Stimulated activated memory B cell treated with anti-CD40 and anti-IgM and Interleukin-4, amounts not matched to agents 10 μg/mL and 1 μg/mL and 100 μg/mL, for 72 hours (primary cell): Measurements from ENCODE around the gene SLC16A3.

ENCODE experiments used
- ATAC-seq: fragments of 150-1000 bp; cut with Tn5 transposase; 2 replicates; pipeline ENCODE4 v1.10.0; 2021
- H3K27ac Mint-ChIP-seq: one replicate; pipeline ENCODE4 v1.8.0; 2022; ENCODE audit warnings: mild to moderate bottlenecking, mixed read lengths
- H3K27me3 Mint-ChIP-seq: one replicate; pipeline ENCODE4 v1.8.0; 2022; ENCODE audit warnings: mixed read lengths
- H3K36me3 Mint-ChIP-seq: one replicate; pipeline ENCODE4 v1.8.0; 2022; ENCODE audit warnings: mixed read lengths
- H3K4me1 Mint-ChIP-seq: one replicate; pipeline ENCODE4 v1.8.0; 2022; ENCODE audit warnings: mixed read lengths
- H3K4me3 Mint-ChIP-seq: one replicate; pipeline ENCODE4 v1.8.0; 2022; ENCODE audit warnings: mild to moderate bottlenecking, moderate library complexity, mixed read lengths
- H3K9me3 Mint-ChIP-seq: one replicate; pipeline ENCODE4 v1.8.0; 2022; ENCODE audit warnings: mixed read lengths

The SLC16A3 gene

DNA sequence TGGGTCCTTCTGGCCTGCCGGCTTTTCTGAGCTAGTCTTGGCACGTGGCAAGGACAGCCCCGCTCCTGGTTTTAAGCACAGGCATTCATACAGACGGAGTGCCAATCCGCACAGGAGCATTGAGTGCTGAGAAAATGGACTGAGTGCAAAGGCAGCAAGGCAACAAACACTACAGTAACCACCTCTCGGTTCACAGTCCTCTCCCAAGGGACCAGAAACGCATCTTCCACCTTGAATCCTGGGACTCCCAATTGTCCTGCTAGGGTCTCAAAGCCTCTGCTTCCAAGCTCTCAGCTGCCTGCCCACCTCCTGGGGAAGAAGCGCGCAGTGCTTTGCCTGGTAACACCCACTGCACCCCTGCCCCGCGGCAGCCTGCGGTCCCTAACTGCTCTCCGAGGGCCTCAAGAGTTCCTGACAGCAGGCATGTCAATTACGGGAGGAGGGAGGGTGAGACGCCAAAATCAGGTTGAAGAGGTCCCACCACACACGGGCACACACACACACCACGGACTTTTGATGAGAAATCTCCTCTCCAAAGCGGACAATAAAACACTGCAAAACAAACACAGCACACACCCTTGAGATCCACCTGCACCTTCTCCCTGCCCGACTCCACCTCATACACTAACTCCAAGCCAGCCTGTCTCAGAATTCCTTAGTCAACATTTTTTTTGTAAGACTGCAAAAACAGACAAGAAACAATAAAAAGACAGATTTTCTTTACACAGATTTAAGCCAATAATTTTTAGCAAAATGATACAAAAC lies 15.0 kb downstream of the SLC16A3 start:
- no peak overlapping the region for H3K4me3 Mint-ChIP-seq
- H3K27me3 Mint-ChIP-seq = no peaks in the 10 kb centered on the region
- H3K4me1 Mint-ChIP-seq = peaks cover 74% of the 10 kb centered on the region
- H3K9me3 Mint-ChIP-seq = no peaks in the 10 kb centered on the region
- ATAC-seq = no peak
- H3K36me3 Mint-ChIP-seq = peaks cover 52% of the 10 kb centered on the region
- H3K27ac Mint-ChIP-seq = peak overlapping the region; percentile 26

DNA sequence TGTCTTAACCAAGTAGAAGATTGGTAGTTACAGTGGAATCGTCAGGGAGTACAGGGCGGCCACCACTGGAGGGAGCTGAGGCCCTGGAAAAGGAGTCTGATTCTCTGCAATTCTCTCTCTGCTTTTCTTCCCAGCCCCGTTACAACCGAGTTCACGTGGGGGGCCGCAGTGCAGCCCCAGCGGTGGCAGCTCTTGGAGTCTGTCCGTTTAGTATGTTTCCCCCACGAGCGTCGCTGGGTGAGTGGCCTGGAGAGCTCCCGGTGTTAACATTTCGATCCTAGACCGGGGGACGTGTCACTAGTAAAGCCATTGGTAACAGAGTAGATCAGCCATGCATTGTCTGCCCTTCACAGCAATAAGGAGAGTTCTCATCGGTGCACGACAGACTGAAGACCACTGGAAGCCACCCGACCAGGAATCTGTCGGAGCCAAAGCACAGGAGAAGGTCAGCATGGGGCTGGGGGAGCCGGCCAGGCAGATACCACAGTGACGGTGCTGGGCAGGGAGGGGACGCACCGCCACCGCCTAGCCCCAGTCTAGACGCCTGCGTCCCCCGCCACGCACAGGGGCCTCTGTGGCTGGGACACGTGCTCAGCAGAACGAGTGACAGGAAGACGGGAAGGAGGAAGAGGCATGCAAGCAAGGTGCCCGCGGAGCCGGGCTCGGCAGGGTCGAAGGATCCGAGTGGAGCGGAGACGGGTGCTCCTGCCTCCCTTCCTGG lies 15.7 kb downstream of the SLC16A3 start:
- no peaks in the 10 kb centered on the region for H3K27me3 Mint-ChIP-seq
- peak overlapping the region; percentile 26 for H3K27ac Mint-ChIP-seq
- peaks cover 67% of the 10 kb centered on the region for H3K4me1 Mint-ChIP-seq
- no peaks in the 10 kb centered on the region for H3K9me3 Mint-ChIP-seq
- no peak overlapping the region for H3K4me3 Mint-ChIP-seq
- H3K36me3 Mint-ChIP-seq = peaks cover 53% of the 10 kb centered on the region
- ATAC-seq = no peak

DNA sequence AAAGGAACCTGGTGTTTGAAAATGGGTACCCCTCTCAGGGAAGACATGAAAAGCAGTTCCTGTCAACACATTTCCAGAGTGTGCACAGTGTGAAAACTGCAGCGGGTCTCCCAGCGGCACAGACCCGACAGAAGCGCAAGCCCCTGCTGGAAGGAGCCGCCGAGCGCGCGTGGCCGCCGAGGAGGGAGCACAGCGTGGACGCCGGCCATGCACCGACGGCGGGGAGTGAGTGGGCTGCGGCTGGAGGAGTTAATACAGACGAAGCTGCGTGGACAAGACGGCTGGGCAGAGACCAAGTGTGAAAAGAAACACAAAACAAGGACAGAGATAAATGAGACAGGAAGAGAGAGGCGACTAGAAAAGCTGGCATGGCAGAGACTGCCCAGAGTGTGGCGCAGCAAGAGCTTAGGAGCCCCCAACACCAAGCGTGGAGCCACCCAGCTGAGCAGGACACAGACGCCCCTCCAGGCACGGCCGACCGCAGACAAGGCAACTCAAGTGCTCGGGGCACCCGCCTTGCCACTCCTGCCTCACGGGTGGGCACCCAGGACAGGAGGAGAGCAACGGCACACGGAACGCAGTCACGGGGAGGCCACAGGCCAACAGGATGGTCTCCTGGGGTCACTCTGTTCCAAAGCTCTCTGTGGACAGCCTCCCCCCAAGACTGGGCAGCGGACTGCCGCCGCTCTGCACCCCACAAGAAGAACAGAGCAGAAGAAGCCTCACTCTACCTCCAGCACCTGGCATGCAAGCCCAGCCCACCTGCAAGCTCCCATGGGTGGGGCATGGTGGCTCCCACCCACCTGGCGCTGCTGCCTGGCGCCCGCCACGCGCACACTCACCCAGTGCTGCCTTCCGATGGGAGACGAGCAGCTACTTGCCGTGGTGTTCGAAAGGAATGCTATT lies 16.5 kb downstream of the SLC16A3 start:
- Mint-ChIP-seq H3K27ac (no peak overlapping the region), H3K36me3 (peaks cover 53% of the 10 kb centered on the region), H3K4me3 (no peak overlapping the region), H3K4me1 (peaks cover 59% of the 10 kb centered on the region), H3K9me3 (no peaks in the 10 kb centered on the region), H3K27me3 (no peaks in the 10 kb centered on the region)
- ATAC-seq = no peak

DNA sequence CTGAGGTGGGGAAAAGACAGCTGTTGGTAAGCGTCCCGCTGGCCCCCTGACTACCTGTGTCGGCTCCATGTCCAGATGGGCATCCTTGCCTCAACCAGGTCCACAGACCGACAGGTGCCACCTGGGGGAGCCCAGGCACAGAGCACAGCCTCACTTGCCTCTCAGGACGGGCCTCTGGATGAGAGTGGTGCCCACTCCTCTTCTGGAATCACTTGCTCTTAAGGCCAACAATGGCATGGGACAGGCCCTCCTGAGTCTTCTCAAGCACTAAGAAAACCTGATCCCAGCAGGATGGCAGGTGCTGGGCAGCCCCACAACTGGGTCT lies 17.2 kb downstream of the SLC16A3 start:
- ATAC-seq = no peak
- Mint-ChIP-seq H3K4me3 (no peak overlapping the region), H3K4me1 (peaks cover 52% of the 10 kb centered on the region), H3K9me3 (no peaks in the 10 kb centered on the region), H3K27ac (no peak overlapping the region), H3K27me3 (no peaks in the 10 kb centered on the region), H3K36me3 (peaks cover 56% of the 10 kb centered on the region)

DNA sequence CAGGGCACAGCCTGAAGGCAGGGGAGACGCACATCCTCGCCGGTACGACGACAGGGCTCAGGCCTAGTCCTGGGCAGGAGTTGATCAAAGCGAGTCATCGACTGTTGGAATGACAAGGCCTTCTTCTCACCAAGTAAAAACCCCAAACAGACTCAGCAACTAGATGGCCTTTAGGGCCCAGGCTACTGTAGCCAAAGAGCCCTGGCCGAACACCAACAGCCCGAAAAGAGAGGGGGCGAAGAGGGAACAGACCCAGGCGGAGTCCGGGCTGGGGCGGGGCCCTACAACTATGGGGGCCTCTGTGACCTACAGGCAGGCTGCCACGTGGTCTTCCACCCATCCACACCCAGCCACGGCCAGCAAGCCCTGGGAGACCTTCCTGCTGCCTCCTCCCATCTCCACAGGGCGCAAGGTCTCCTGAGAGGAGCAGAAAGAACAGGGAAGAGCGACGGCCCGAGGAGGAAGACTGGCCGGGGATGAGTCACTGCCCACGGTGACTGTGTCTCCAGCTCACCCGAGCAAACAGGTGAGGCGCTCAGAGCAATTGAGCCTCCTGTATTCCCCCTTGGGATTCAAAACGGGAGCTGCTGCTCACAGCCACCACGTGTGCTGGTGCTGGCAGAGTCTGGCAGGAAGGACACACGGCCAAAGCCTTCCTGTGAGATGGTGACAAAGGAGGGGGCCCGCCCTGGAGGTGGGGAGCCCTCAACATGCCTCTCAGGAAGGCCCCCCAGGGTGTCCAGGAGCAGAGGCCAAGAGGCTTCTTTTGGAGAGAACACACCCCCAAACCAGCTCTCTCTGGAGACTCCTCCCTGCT lies 17.7 kb downstream of the SLC16A3 start:
- peaks cover 61% of the 10 kb centered on the region for H3K36me3 Mint-ChIP-seq
- no peaks in the 10 kb centered on the region for H3K9me3 Mint-ChIP-seq
- H3K4me1 Mint-ChIP-seq = peaks cover 47% of the 10 kb centered on the region
- H3K27me3 Mint-ChIP-seq = no peaks in the 10 kb centered on the region
- H3K4me3 Mint-ChIP-seq = no peak overlapping the region
- H3K27ac Mint-ChIP-seq = peak overlapping the region; percentile 64
- ATAC-seq = peak; percentile 41

DNA sequence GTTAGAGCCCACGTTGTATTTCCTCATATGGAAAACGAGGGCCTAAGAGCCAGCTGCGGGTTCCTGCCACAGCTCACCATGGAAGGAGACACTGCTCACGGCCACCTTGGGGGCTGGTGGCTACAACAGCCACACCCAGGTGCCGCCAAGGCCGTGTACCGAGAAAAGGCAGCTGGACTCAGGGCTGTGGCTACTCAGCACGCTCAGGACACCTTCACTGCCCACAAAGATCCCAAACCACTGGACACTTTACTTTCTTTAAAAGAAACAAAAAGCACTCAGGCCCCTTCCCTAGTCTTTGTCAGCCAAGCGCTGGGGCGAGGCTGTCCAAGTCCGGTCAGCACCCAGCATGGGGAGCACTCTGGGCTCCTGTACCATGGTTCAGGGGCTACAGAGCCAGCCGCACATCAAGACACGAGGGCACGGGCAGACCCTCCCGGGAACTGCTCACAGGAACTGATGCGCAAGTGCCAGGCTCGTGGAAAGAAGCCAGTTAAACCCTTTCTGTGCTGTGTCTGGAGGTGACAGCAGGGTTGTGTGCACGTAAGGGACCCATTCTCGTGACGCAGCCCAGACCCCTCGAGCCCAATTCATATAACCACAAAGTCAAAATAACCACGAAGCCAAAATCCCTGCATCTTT lies 18.5 kb downstream of the SLC16A3 start:
- Mint-ChIP-seq H3K4me3 (no peak overlapping the region), H3K36me3 (peaks cover 66% of the 10 kb centered on the region), H3K4me1 (peaks cover 39% of the 10 kb centered on the region), H3K9me3 (no peaks in the 10 kb centered on the region), H3K27me3 (no peaks in the 10 kb centered on the region), H3K27ac (peak overlapping the region; percentile 64)
- no peak for ATAC-seq

DNA sequence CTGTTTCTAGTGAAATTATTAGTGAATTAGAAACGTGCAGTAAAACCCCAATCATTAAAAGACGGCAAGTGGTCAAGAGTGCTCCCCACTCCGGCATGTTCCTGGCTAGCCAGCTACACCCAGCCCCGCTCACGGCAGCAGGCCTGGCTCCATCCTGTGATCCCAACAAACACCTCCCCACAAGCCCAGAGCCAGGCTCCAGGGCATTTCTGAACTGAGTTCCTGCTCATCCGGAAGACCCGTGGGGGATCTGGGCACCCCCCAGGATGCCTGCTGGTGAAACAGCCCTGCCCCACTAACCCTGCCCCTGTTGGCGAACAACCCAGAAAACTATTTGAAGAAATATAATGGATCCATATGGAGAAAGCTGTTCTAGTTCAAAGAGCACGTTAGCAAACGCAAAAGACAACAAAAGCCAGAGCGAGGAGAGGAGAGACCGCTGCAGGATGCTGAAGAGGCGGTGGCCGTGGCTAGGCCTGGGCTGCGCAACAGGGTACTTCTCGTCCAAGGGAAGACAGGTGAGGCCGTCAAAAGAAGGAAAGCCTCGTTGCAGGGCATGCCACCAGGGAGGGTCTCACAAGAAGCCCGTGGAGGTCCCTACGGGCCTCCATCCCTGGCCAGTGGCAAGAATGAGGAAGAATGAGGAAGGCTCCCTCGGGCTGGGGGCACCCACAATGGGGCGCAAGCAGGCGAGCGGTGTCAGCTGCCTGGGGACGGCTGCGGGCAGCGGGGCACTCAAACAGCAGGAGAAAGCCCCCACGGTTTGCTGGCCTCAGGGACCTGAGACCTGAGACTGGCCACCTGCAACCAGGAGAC lies 19.2 kb downstream of the SLC16A3 start:
- Mint-ChIP-seq H3K27me3 (no peaks in the 10 kb centered on the region), H3K9me3 (no peaks in the 10 kb centered on the region), H3K4me1 (peaks cover 35% of the 10 kb centered on the region), H3K27ac (peak overlapping the region; percentile 64), H3K4me3 (no peak overlapping the region), H3K36me3 (peaks cover 74% of the 10 kb centered on the region)
- ATAC-seq = no peak

DNA sequence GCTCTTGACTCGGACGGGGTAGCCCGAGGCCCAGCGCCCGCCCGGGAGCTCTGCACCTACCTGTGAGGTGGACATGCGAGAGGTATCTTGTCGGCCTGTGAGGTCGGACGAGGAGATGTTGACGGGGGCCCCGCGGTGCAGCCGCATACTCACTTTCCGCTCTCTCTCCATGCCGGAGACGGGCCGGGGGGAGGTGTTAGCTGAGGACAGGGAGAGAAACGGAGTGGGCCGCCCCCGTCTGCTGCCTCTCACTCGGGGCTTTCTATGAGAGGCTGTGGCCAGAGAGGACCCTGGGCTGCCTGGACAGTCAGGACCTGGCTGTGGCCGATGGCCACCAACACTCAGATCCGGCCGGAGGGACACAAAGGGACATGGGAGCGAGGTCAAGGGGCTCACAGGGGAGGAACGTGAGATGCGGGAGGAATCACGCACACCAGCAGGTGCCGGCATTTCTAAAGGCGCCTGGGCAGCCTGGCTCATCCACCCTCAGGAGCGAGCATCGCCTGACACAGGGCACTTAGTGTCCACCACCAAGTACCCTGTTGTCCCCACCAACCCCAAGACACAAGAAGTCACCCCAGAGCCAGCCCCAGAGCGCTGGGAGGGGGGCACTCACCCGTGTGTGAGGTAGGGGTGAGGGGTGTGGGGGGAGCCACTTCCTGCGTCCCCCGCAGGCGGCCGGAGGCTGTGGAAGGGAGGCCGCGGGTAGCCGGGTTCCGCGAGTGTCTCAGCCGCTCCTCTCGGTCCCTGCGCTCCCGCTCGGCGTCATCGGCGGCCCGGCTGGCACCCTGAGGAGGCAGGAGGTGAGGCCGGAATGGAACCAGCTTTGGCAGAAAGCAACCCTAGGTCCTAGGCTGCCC lies 20.2 kb downstream of the SLC16A3 start:
- peak overlapping the region; percentile 64 for H3K27ac Mint-ChIP-seq
- H3K4me3 Mint-ChIP-seq = no peak overlapping the region
- H3K4me1 Mint-ChIP-seq = peaks cover 31% of the 10 kb centered on the region
- H3K27me3 Mint-ChIP-seq = no peaks in the 10 kb centered on the region
- no peak for ATAC-seq
- H3K9me3 Mint-ChIP-seq = no peaks in the 10 kb centered on the region
- H3K36me3 Mint-ChIP-seq = peaks cover 73% of the 10 kb centered on the region

DNA sequence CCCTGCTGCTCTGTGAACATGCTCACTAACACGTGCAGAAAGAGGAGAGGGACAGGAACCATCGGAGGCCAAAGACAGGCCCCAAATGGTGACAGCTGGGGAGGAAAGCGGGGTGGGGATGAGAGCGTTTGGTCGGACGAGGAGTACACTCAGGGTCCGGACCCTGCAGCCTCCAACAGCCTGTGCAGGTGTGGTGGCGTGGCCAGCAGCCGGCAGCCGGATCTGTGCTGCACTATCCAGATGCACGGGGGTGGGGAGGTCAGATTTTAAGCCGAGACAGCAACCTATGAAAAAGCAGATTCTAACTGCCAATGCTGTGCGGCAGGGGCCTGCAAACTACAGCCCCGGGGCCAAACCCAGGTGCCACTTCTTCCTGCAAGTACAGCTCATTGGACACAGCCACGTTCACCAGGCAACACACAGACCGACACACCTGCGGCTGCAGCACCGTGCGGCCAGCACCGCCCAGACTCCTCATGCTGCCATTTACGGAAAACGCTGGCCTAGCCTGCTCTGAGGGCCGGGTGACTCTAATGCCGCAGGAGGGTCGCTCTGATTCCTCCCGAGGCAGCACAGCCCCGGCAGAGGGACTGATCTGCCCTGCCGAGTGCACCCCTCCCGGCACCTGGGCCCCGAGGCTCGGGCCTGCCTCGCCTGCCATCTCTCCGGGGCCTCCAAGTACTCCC lies 21.2 kb downstream of the SLC16A3 start:
- no peaks in the 10 kb centered on the region for H3K27me3 Mint-ChIP-seq
- peaks cover 63% of the 10 kb centered on the region for H3K36me3 Mint-ChIP-seq
- ATAC-seq = no peak
- no peak overlapping the region for H3K27ac Mint-ChIP-seq
- H3K4me1 Mint-ChIP-seq = peaks cover 26% of the 10 kb centered on the region
- H3K9me3 Mint-ChIP-seq = no peaks in the 10 kb centered on the region
- H3K4me3 Mint-ChIP-seq = no peak overlapping the region

DNA sequence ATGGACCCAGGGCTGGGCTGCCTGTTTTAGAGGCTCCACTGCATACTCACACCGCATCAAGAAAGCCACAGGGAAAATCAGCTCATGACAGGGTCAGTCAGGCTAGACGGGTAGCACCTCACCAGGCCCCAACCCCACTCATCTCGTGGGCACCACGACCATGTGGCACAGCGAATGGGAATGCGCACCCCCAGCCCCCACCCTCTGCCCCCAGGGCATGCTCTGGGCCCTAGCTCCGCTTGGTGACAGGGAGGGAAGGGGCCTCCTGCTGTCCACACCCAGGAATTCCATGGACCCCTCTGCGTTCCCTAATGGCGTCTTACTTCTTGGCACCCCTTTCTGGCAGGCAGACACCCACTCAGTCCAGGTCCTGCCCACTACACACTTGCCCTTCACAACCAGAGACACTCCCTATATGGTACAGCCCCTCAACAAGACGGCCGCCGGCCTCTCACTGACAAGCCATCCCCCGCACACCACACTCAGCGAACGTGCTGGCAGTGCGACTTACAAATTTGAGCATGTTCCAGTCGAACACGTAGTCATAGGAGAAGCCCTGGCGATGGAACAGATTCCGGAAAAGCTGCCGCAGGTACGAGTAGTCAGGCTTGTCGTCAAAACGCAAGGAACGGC lies 22.1 kb downstream of the SLC16A3 start:
- no peaks in the 10 kb centered on the region for H3K27me3 Mint-ChIP-seq
- H3K36me3 Mint-ChIP-seq = peaks cover 64% of the 10 kb centered on the region
- no peaks in the 10 kb centered on the region for H3K9me3 Mint-ChIP-seq
- H3K4me1 Mint-ChIP-seq = peaks cover 26% of the 10 kb centered on the region
- ATAC-seq = no peak
- no peak overlapping the region for H3K27ac Mint-ChIP-seq
- no peak overlapping the region for H3K4me3 Mint-ChIP-seq

DNA sequence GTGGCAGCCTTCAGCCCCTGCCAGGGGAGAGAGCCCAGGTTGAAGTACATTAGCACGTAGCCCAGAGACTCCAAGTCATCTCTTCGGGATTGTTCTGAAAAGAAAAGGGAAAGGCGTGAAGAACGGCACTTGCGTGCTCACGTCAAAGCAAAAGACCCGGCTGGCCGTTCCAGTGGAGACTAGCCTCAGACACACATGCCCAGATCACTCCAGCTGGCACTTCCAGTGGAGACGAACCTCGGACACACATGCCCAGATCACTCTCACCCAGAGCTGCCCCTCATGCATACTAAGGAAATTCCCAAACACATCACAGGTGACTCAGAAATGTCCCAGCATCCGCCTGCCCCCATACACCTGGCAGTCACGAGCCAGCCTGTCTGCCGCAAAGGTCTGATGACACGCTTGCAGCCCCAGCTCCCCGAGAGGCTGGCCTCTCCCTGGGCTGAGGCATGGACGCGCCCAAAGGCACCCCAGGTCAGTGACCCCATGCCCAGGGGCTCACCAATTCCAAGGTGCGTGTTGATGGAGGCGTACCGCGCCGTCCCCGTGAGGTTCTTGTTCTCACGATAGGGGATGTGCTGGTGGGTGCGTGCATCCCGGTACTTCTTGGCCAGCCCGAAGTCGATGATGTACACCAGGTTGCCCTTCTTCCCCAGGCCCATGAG lies 23.8 kb downstream of the SLC16A3 start:
- peaks cover 64% of the 10 kb centered on the region for H3K36me3 Mint-ChIP-seq
- H3K4me3 Mint-ChIP-seq = no peak overlapping the region
- H3K27me3 Mint-ChIP-seq = no peaks in the 10 kb centered on the region
- H3K4me1 Mint-ChIP-seq = peaks cover 18% of the 10 kb centered on the region
- ATAC-seq = no peak
- H3K9me3 Mint-ChIP-seq = no peaks in the 10 kb centered on the region
- no peak overlapping the region for H3K27ac Mint-ChIP-seq

DNA sequence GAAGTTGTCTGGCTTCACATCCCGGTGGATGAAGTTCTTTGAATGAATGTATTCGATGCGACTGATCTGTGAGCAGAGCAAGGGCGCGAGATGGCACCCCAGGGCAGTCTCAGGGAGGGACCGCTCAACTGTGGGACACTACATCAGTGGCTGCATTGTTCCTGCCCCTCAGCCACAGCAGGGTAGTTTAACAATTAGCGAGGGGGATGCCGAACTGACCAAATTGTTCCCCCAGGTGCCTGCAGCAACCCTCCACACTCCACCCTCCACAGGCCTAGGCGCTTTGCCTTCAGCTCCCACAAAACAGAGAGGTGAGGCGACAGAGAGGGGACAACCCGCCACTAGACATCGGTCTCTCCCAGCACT lies 24.3 kb downstream of the SLC16A3 start:
- H3K27ac Mint-ChIP-seq = no peak overlapping the region
- no peak overlapping the region for H3K4me3 Mint-ChIP-seq
- ATAC-seq = no peak
- H3K4me1 Mint-ChIP-seq = peaks cover 14% of the 10 kb centered on the region
- peaks cover 60% of the 10 kb centered on the region for H3K36me3 Mint-ChIP-seq
- H3K9me3 Mint-ChIP-seq = no peaks in the 10 kb centered on the region
- no peaks in the 10 kb centered on the region for H3K27me3 Mint-ChIP-seq
